SK-N-DZ (cell line): ENCODE measurements around the gene HSD3B1.
"Not testable (repeated sequence)": the region's sequence is repeated elsewhere in the genome, so short reads cannot be mapped to it uniquely, and the experiment has no call there.

ENCODE experiments used
- DNase-seq: peaks from one replicate; pipeline ENCODE4 v3.0.0-alpha.2; 2015; ENCODE audit warnings: low spot score

HSD3B1 gene

DNA sequence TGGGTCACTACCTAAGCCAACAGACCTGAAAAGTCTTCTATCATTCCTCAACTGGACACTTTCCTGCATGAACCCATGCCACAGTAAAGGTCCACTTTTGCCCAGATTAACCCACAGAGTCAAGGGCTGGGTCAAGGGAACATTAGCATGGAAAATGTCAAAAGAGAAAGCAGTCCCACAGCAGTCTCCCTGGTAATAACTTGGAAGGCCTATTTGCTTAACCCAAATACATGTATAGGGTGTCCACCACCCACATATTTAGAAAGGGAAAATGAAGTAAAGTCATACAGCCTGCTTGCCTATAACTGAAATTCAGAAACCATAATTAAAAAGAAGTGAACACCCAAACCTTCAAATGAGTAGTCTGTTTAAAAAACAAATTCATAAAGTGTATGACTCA, 16.1 kb upstream of the HSD3B1 start:
- DNase-seq: no peak

DNA sequence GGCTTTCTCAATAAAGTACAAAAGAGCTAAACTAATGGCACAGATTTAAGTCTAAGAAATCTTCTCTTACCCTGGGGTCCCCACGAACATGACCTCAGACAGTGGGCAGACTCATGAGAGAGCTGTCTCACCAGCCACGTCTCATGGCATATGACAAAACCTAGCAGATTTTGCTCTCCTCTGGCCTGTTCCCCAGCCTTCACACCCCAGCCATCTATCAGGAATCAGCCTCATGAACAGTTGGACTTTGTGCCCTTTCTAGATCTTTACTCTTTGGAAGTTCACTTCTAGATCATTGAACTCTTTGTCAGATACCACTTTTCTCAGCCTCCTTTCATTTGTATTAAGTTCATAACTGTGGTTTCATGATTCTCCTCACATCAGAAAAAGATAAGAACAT, 14.2 kb upstream of the HSD3B1 start:
- no peak for DNase-seq

DNA sequence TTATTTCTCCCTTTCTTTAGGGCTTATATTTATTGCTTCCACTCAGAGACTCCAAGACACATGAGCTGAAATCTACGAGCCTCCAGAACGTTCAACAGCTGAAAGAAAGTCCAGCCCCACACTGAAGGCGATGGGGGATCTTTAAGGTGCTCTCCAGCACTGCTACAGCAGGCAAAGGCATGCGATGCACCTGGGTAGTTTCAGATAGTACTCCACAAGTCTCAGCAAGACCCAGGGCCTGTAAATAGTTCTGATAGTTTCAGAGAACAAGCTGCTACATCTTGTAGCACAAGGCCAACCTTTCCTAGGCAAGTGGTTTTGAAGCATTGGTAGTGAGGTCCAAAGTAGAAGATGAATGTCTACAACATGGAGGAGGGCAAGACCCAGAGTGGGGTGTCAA, 2.2 kb upstream of the HSD3B1 start:
- no peak for DNase-seq

DNA sequence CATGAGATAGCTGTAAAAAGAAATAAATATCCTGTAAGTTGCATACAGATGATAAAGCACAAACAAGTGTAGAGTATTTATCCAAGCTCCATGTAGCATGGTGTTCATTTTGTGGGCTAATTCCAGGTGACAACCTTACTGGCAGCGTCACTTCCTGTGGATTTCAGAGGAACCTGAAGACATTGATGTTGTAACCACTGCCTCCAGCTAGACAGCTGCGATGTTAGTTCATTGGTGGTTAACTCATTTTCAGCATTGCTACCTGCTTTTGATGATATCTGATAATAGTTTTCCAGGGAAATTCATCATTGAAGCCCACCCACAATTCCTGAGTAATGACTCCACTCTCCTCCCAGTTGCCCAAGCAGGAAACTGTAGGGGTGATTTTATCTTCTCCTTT, 3.0 kb downstream of the HSD3B1 start:
- DNase-seq: no peak

DNA sequence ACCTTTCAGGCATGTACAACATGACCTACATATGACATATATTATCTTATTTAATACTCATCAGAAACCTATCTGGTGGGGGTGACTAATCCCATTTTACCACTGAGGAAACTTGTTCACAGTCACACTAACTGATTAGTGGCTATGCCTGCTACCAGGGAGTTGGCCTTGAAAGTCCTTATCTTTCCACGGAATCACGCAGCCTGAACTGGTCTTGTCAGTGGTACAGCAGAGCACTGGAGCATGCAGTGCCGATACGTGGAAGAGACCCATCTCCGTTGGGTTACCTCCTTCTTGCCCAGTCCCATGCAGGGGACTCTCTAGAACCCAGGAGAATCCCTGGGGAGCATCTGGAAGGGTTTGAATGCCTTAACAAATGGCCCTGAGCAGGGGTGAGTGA, 8.2 kb downstream of the HSD3B1 start:
- no peak for DNase-seq

DNA sequence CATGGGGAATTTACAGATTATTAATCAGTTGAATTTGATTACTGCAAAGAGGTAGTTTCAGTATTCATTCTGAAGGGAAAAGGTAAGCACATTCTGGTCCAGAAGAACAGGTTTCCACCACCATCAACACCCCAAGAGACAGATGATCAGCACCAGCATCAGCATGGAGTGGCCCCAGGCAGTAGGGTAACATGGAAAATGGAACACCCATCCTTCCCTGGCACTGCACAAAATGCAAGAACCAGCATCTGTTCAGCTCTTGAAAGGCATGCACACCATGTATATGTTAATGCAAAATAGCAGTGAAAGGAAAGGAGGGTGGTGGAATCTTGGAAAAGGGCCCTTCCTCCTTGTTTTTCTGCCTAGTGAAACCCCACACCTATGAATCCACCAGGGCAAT, 9.2 kb downstream of the HSD3B1 start:
- DNase-seq: no peak

DNA sequence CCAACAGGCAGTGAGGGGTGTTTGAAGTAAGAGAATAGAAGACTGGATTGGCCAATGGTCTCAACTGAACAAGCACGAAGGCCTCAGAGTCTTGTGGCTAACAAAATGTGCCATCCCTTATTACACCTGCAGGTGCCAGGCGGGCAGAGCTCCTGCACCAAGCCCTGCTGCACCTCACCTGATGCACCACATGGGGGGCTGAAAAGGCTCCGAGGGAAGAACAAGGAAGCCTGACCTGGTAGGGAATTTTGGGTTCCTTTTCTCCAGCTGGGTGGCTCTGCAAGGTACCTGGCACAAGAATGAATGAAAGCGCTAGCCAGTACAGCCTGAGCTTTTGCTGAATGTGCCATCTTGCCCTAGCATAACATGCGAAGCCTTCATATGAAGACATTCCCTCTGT, 9.7 kb downstream of the HSD3B1 start:
- no peak for DNase-seq

DNA sequence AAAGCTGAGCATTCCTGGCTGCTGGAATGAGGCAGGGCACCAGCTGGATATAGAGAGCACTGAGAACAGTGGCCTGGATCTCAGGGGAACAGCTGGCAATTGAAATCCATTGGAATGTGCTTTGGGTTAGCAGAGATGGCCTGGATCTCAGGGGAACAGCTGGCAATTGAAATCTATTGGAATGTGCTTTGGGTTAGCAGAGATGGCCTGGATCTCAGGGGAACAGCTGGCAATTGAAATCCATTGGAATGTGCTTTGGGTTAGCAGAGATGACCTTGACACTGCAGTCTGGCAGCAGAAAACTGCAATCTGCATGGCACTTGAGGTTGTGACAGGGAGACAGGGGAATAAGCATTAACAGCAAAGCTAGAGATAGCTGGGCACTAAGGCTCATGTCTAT, 10.7 kb downstream of the HSD3B1 start:
- not testable (repeated sequence) for DNase-seq

DNA sequence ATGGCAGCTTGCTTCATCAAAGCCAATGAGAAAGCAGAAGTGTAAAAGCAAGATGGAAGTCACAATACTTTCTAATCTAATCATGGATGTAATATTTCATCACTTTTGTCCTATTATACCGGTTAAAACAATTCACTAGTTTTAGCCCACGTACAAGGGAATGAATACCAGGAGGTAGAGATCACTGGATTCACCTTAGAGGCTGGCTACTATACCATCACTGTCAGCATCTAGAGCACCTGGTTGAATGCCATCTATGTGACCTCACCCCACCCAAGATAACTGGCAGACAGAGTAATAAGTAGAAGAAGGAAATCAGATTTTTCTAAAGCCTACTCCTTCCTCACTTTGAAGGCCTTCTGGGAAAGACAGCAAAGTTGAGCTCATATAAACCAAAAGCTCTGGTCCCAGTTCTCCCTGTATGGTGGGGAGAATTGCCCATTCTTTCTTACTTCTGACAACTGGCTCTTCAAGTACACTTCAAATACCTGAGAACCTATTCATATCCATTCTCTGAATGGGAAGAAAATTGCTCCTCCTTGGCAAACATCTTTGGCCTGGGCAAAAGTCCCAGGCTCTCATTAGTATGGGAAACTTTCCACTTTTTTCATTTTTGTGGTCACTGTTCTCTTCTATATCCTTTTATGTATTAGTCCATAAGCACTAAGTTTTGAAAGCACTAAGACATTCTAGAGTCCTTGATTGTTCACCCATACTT, 24.8 kb downstream of the HSD3B1 start:
- DNase-seq: no peak

DNA sequence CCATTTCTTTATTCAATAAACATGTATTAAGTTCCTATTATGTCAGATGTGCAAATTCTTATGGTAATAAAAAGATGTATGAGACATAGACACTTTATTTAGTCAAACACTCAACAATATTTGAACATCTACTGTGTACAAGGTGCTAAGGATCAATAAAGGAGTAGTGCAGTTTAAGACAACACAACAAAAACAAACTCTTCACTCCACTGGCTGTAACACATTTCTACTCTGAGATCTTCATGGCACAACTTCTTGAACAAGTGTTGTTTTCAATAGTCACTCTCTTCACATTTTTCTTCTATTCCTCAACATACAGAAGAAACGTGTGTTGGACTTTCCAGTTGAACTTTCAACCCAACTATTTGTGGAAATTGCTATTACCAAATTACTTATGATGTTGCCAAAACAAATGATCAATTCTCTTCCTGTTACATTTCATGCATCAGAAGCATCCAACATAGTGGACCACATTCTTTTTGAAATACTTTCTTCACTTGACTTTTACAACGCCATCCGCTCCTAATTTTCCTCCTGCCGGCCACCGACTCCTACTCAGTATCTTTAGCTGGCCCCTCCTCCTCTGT, 25.4 kb downstream of the HSD3B1 start:
- DNase-seq: no peak

DNA sequence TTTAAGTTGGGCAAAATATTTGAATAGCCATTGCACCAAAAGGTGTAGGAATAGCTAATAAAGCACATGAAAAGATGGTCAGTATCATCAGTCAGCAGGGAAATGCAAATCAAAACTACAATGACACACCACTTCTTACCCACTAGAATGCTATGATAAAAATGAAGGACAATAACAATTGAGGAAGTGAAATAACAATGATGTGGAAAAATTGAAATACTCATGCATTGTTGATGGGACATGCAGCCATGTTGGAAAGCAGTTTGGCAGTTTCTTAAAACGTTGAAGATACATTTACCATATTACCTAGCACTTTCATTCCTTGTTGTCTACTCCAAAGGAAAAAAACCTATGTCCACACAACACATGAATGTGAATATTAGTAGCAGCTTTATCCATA, 28.4 kb downstream of the HSD3B1 start:
- DNase-seq: no peak

DNA sequence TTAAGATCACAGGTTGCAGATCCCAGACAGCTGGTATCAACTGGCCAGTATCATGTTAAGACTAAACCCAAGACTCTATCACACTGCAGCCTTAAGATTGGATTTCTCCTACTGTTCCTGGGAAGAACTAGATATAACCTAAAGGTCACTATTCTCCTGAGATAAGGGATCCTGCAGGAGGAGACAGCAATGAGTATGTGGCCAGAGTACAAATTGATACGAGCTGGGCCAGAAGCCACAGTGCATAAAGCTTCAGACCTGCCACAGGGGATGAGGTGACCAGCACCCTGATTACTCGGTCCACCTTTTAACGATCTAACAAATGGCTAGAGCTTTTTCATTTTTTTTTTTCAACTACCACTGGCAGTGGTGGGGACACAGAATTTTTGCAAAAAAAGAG, 31.0 kb downstream of the HSD3B1 start:
- DNase-seq: no peak

DNA sequence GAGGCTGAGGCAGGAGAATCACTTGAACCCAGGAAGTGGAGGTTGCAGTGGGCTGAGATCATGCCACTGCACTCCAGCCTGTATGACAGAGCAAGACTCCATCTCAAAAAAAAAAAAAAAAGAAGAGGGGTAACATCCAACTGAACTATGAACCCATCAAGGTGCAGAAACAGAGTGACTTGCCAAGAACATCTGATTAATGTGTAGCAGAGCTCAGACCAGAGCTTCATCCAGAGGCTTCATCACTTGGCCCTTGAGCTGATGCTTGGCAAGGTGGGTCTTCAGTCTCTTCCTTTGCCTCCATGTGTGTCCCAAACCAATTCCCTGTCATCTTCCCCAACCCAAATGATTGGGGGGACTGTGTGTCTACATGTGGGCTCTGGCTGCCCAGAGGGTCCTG, 32.6 kb downstream of the HSD3B1 start:
- DNase-seq: no peak

DNA sequence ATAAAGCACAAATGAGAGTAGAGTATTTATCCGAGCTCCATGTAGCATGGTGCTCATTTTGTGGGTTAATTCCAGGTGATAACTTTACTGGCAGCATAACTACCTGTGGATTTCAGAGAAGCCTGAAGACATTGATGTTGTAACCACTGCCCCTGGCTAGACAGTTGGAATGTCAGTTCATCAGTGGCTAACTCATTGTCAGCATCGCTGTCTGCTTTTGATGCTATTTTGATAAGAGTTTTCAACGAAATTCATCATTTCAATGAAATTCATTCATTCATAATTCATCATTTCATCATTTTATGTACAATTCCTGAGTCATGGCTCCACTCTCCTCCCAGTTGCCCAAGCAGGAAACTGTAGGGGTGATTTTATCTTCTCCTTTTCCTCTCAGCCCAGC, 34.4 kb downstream of the HSD3B1 start:
- no peak for DNase-seq

DNA sequence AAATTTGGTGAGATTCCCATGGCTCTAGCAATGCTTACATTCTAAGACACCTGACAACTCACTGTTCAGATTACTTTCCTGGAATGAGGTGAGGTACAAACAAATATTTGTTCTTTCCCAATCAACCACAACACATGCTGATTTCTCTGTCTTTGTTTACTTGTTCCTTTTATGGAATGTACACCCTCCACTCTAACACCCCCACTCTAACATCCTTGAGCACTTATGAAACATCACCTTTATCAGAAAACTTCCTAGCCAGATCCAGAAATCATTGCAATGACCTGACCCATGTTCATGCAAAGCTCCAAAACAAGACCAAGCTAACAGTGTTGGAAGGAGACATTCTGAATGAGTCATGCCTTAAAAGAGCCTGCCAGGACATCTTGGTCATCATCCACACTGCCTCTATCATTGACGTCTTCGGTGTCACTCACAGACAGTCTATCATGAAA, 35.5 kb downstream of the HSD3B1 start:
- DNase-seq: no peak

DNA sequence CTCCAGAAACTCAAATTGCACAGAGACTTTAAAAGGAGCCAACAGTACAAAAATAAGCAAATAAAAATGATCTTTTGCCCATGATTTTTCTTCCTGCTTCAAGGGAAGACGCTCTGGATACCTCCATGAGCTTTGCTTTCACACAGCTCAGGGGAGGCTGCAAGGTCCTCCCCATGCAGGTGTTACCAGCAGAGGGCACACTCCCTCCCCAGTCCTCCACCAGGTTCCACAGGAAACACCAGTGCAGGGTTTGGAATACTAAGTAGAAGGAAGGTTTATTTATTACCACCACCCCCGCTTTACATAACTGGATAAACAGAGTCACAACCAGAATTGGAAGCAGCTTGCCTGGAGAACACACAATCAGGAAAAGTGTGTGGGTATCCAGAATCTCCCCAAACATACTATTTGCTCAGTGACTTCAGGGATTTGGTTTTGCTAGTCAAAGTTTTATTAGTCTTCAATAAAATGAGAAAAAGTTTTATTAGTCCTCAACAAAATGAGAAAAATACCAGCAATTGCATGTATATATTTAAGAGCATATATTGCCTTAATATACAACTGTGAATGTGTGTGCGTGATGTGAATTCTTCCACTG, 37.3 kb downstream of the HSD3B1 start:
- no peak for DNase-seq

DNA sequence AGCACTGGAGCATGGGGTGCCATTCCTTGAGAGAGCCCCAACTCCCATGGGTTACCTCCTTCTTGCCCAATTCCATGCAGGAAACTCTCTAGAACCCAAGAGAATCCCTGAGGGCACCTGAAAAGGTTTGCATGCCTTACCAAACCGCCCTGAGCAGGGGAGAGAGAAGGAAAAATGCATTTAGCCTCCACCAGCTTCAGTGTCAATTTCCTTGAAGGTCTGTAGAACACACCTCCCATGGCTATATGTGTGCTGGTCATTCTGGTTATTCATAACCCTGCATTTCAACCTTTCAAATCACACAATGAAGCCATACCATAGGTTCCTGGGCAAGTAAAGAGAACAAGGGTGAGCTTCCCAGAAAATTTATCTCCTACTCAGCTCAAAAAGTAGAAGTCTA, 39.6 kb downstream of the HSD3B1 start:
- no peak for DNase-seq

DNA sequence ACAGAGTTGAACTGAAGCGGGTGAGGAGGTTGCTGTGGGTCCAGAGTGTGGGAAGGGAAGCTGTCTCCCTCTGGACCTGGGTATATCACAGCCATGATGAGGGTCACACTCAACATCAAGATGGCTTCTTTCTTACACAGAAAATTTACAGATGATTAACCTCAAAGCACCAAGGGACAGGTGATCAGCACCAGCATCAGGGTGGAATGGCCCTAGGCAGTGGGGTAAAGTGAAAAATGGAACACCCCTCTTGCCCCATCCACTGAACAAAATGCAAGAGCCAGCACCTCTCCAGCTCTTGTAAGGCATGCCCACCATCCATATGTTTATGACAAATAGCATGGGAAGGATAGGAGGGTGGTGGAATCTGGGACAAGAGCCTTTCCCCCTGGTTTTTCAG, 40.3 kb downstream of the HSD3B1 start:
- DNase-seq: no peak

DNA sequence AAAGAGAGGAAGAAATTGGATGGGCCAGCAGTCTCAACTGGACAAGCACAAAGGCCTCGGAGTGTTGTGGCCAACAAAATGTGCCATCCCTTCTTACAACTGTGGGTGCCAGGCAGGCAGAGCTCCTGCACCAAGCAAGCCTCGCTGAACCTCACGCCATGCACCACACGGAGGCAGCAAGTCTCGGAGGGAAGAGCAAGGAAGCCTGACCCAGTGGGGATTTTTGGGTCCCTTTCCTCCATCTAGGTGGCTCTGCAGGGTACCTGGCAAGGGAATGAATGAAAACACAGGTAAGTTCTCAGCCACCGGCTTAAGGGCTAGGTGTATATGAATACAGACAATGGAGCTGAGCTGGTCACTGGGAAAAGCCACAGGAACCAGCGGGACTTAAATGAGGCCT, 40.8 kb downstream of the HSD3B1 start:
- no peak for DNase-seq

DNA sequence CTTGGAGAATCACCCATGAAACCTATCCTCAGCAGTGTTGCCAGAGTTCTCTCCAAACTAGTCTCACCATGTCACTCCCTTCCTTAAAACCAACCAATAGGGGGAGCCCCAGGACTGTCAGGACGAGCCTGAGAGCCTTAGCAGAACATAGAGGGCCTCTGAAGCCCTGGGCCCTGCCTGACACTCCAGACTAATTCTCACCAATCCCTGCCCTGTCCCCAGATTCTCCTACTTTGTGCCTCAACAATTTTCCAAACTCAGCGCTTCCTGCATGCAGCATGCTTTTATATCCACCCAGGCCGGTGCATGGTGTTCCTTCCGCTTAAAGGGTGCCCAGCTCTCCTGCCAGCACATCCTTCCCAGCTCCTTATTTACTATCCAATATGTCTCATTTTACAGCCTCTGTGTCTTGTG, 42.7 kb downstream of the HSD3B1 start:
- peak; percentile 45 for DNase-seq

DNA sequence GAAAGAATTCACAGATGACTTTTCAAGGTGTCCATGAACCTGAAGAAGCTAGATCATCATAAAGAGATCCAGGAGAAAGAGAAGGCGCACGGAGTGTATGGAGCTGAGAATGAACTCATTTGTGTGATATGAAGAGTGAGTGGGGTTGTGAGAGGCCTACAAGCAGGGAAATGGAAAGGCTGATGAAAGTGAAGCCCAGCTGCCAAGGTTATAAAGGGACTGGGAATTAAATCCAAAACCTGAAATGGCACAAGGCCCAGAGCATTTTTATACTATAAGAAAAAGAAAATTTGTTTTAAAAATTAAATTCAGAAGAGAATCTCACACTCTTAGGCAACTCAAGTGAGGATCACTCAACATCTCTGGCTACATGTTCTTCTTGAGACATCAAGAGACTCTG, 43.4 kb downstream of the HSD3B1 start:
- no peak for DNase-seq

DNA sequence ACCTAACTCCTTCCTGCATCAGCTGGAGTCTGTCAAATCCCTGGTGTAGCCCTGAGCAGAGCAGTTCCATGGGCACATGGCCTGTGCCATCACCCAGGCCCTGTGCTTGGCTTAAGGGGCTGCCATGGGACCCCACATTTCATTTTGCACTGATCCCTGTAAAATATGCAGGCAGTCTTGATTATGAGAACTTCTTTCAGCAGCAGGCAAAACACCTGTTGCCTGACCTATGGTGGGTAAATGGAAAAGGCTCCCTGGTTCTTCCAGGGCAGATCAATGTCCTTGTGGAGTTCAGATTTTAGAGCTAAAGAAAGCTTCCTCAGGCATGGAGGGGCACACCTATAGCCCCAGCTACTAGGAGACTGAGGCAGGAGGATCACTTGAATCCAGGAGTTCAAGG, 44.2 kb downstream of the HSD3B1 start:
- no peak for DNase-seq

DNA sequence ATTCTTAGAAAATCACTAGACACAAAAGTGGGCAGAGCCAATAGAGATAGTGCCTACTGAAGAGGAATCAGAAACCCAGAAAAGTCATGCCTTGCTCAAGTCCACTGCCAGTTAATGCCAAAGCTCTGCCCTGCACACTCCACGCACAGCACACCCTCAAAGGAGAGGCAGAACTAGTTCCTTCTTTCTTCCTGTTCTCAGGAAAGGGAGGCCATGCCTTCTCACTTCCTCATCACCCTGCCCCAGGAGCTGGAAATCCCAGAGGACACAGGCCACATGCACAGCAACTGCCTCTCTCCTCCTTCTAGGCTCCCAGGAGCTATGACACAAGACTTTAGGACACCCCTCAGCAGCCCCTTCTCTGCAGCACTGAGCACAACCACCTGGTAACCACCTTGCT, 45.6 kb downstream of the HSD3B1 start:
- DNase-seq: not testable (repeated sequence)
